GM10847 (cell line): ENCODE results near the gene SLC7A1.

ENCODE experiments used
- POLR2A ChIP-seq: IDR thresholded peaks from 2 replicates; pipeline ENCODE4 v1.6.1; 2011; ENCODE audit not compliant: insufficient read length; ENCODE audit errors: extremely low read depth

The SLC7A1 gene

DNA sequence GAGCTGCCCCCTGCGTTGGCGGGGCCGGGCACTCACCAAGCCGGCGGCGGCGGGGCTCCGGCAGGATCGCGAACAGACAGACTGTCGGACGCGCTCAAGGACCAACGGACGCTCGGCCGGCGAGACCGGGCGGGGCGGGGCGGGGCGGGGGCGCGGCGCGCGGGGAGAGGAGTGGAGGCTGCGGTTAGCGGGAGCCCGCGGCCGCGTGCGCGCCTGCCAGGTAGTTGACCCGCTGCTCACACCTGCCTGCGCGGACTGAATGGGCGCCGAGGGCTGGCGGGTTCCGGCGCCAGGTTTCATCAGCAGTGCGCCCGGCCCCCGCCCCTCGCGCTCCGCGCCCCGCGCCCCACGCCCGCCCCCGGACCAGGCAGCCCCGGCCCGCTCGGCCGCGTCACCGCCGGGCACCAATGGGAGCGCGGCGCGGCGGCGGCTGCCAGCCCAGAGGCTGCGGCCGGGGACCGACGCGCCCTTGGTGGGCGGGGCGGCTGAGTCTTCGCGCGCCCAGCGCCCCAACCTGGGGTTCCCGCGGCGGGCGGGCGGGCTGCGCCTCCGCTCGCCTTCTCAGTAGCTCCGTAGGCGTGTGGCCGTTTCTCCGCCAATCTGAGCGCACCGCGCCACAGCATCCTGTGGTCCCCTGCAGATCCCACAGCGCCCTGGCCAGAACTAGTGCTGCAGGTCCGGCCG is at the start of gene SLC7A1:
TSS of gene SLC7A1 (minus strand) at position 309 of the 684 bp plus-strand sequence. CDS start 59,500 bp downstream, outside the sequence.
- TF ChIP-seq POLR2A: no peak

DNA sequence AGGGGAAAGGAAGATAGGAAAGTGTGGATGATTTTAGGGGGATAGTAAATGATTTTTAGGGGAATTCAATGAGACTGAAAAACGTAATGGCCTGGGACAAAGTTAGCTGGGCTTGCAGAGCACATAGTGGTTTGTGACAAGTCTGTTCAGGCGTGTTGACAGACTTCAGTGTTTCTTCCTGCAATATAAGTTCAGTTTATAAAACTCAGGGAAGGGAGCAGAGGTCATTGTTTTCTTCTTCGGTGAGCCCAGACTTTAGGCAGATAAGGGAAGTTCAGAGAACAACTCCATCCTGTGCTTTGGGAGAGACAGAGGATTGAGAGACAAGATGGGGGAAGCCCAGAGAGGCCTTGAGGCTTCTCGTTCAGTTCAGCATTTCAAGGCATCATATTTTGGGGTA is 45.2 kb upstream of the SLC7A1 start:
- TF ChIP-seq POLR2A: no peak

DNA sequence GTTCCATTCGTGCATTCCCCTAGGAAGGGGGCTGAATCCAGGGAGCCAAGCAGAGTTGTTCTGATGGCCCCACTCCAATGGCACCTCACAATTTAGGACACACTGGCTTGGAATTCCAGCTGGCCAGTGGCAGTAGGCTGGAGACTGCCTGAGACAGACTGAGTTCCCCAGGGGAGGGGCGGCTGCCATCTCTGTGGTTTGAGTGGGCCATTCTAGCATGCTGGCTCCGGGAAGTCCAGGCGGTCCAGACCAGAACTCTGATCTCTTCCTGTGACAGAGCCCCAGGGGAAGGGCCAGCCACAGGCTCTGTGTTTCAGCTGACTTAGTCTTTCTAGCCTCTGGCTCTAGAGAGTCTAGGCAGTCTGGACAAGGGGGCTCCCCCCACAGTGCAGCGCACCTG is 29.5 kb upstream of the SLC7A1 start:
- TF ChIP-seq POLR2A: no peak

DNA sequence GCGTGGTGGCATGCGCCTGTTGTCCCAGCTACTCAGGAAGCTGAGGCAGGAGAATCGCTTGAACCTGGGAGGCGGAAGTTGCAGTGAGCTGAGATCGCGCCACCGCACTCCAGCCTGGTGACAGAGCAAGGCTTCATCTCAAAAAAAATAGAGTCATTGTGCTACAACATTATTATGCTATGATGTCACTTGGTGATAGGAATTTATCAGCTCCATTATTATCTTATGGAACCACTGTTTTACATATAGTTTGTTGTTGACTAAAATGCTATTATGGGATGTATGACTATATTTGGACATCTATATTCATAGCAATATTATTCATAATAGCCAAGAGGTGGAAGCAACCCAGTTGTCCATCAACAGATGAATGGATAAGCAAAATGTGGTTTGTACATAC is 26.4 kb upstream of the SLC7A1 start:
- no peak for TF ChIP-seq POLR2A

DNA sequence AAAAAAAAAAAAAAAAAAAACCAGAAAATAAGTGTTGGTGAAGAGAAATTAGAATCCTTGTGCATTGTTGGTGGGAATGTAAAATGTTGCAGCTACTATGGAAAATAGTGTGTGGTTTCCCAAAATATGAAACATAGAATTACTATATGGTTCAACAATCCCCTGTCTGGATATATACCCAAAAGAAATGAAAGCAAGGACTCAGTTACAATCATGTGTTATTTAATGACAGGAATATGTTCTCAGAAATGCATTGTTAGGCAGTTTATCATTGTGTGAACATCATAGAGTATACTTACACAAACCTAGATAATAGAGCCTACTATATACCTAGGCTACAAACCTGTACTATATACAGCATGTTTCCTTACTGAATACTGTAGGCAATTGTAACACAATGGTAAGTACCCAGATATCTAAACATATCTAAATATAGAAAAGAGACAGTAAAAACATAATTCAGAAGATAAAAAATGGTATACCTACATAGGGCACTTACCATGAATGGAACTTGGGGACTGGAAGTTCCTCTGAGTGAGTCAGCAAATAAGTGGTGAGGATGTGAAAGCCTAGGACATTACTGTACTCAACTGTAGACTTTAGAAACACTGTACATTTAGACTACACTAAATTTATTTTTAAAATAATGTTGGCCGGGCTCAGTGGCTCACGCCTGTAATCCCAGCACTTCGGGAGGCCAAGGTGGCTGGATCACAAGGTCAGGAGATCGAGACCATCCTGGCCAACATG is 25.7 kb upstream of the SLC7A1 start:
- no peak for TF ChIP-seq POLR2A

DNA sequence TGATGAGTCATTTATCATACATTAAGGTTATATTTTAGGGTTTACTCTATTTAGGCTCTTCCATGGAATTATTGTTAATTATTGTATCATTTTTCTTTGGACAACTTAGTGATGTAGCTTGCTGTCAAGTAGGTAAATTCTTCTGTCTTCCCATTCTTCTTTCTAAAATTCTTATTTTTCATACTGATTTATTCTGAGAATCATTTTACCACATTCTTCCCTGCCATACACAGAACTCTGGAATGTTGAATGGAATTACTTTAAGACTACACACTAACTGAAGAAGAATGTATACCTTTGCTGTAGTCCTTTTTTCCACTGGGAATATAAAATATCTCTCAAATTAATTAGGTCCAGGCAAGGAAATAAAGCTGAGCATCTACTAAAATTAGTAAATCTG is 24.5 kb upstream of the SLC7A1 start:
- no peak for TF ChIP-seq POLR2A

DNA sequence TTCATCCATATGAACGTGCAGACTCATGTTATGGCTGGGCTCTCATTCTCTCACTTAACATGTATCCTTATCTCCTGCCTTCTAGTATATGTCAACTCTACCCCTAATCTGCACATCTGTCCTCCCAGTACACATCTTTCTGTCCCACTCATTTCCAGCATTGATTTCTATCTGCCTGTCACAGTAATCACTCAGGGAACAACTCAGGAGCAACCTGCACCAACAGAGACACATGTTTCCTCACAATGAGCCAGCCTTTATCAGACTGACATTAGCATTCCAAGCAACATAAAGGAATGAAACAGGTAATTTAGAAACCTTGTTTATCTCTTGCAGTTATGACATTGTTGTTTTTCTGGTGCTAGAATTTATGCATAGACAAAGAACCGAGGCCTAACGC is 17.6 kb upstream of the SLC7A1 start:
- TF ChIP-seq POLR2A: no peak

DNA sequence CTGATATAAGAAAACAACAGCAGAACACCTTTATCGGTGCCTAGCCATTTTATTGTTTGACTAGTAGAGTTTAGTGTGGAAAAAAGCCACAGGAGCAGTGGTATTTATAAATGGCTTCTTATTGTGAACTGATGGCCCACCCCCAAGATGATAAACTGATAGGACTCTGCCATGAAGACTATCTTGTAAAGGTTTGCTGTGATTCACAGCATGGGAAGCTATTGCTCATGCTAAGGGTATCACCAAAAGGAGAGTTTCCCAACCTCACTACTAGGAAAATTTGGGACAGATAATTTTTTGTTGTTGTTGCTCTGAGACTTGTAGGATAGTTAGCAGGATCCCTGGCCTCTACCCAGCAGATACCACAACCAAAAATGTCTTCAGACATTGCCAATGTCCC is 12.0 kb upstream of the SLC7A1 start:
- no peak for TF ChIP-seq POLR2A

DNA sequence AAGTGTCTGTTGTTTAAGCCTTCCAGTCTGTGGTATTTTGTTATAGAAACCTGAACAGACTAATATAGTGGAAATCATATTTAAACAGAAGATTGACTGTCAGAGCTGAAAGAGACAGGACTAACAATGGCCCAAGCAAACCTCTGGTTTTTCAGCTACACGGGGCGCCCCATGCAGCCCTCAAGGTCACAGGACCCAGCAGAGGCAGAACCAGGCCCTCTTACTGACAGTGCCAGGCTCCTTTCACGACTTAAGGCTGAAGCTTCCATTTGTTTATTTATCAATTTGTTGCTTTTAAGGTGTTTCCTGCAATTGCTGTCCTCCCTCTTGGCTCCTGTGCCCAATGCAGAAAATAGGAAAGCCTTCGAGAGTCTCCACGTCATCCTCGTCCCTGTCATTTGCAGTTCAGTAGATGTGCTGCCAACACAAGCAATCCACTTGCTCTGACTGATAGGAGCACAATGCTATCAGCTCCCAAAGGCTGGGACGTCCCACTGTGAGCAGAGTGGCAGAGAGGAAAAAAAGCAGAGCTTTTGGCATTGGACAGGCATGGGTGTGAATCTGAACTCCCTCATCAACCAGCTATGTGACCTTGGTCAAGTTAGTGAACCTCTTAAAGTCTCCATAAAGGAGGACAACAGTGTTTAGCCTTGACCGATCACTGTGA is 10.5 kb upstream of the SLC7A1 start:
- TF ChIP-seq POLR2A: no peak

DNA sequence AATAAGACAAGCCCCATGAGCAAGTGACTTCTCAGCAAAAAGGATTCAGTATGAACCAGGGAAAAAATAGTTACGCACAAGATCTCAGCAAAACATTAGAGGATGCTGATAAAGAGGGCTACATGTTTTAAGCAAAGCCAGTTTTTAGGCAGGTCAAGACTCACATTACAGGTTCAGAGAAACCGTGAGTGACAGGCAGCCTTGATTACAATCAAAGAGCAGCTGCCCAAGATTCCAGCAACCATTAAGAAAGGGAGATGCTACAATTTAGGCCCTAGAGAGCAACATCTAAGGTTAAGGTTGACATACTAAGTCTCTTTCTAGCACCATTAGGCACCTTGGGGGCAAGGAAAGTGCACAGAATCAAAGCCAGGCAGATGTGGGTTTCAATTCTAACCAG is 2.8 kb upstream of the SLC7A1 start:
- no peak for TF ChIP-seq POLR2A

DNA sequence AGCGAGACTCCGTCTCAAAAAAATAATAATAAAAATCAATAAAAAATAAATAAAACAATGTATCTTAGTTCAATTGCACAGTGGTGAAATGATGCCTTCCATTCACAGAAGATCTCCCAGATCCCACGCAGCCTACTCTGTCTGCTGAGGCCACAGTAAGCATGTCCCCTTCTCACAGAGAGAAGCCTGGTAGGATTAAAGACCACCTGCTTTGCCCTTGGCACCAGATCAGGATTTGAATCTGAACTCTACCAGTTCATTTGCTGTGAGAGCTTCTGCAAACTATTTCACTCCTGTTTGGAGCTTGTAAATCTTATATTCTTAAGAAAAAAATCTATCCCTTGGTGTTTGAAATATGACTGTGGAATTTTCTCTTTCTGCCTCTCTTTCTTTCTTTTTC is 2.2 kb upstream of the SLC7A1 start:
- TF ChIP-seq POLR2A: no peak

DNA sequence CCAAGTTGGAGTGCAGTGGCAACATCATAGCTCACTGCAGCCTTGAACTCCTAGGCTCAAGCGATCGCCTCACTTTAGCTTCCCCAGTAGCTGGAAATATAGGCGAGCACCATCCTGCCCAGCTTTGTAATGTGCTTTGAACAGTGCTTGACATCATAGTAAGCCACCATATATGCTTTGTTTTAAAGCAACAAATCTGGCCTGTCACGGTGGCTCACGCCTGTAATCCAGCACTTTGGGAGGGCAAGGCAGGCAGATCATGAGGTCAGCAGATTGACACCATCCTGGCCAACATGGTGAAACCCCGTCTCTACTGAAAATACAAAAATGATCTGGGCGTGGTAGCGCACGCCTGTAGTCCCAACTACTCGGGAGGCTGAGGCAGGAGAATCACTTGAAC is 1.8 kb upstream of the SLC7A1 start:
- TF ChIP-seq POLR2A: no peak

DNA sequence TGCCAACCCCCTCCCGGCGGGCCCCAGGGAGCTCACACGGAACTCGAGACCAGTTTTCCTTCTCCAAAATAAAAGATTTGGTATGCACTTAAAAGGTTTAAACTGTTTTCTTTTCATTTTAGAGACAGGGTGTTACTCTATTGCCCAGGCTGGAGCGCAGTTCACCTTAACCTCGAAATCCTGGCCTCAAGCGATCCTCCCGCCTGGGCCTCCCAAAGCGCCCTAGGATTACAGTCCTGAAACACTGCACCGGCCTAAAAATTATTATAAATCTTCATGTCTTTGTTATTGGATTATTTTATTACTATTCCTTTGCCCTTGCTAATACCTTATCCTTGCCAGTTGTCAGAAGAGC is 553 bp upstream of the SLC7A1 start:
- TF ChIP-seq POLR2A: no peak

DNA sequence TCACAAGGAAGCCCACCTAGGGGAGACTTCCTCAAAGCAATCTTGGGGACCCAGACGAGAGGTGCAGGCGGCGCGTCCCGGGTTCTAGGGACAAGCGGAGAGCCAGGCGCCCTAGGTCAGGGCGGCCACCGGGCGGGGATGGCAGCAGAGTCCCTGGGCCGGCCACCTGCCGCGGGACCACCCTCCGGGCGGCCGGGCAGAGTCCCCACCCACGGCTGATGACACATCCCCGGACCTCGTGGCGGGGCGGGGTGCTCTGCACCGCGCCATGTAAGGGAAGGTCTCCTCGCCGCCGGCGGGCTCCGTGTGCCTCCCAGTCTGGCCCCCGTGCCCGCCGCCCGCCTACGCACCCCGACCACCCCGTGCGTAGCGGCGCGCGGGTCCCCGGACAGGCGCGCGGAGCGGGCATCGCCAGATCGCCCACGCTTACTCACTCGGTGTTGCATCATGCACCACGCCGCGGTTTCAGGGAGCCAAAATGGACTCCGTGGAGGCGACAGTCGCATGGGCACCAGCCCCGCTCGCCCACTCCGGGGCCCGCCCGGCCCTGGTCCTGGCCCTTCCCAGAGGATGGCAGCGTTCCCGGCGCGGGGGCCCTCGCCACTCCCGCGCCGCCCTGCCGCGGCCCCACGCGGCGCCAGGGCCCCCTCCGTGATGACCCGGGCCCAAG is 643 bp downstream of the SLC7A1 start:
- TF ChIP-seq POLR2A: peak; percentile 10

DNA sequence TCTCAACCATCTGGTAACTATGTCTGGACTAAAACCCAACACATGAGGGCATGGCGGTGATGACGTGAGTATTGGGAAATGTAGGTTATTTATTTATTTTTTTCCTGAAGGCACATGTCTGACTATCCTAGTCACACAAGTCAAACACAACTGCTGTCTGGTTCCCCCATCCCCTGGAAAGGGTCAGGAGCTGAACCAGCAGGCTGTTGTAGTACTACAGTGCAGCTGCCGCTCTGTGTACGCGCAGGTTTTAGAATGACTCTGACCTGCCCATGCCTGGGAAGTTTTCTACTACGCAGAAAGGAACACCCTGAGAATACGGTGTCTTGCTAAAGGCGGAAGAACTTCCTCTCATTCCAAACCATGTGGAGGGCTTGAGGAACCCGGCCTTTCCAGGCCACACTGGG is 1.2 kb downstream of the SLC7A1 start:
- TF ChIP-seq POLR2A: no peak
